HG03460 (cell line): ENCODE results near the gene CLEC16A.

Experiments used
- ATAC-seq: cut with Tn5 transposase; IDR thresholded peaks from one replicate; pipeline ENCODE4 v1.9.1; 2021; ENCODE audit not compliant: unreplicated experiment

CLEC16A gene

GRCh38 chr16:11133344-11133943 lies 189.1 kb downstream of the CLEC16A start:
- no peak for ATAC-seq

GRCh38 chr16:11134722-11135463 lies 190.5 kb downstream of the CLEC16A start:
- no peak for ATAC-seq

- ATAC-seq = no peak
Observed at GRCh38 chr16:11135464-11135973, 191.2 kb downstream of the CLEC16A start.

- ATAC-seq = no peak
Observed at GRCh38 chr16:11136600-11136999, 192.2 kb downstream of the CLEC16A start.

- ATAC-seq = no peak
Observed at GRCh38 chr16:11138022-11138768, 193.8 kb downstream of the CLEC16A start.

GRCh38 chr16:11138769-11139325 lies 194.5 kb downstream of the CLEC16A start:
- ATAC-seq = no peak

GRCh38 chr16:11139326-11140097 lies 195.1 kb downstream of the CLEC16A start:
- ATAC-seq = no peak

- no peak for ATAC-seq
Observed at GRCh38 chr16:11140098-11140375, 195.7 kb downstream of the CLEC16A start.

- no peak for ATAC-seq
Observed at GRCh38 chr16:11140466-11140865, 196.1 kb downstream of the CLEC16A start.

- ATAC-seq = no peak
Observed at GRCh38 chr16:11140867-11141266, 196.5 kb downstream of the CLEC16A start.

GRCh38 chr16:11141409-11142260 lies 197.3 kb downstream of the CLEC16A start:
- no peak for ATAC-seq

- no peak for ATAC-seq
Observed at GRCh38 chr16:11142261-11142630, 197.9 kb downstream of the CLEC16A start.

- ATAC-seq = no peak
Observed at GRCh38 chr16:11142951-11143350, 198.6 kb downstream of the CLEC16A start.

GRCh38 chr16:11143372-11144035 lies 199.1 kb downstream of the CLEC16A start:
- no peak for ATAC-seq

GRCh38 chr16:11144122-11144521 lies 199.8 kb downstream of the CLEC16A start:
- no peak for ATAC-seq

GRCh38 chr16:11145173-11145818 lies 200.9 kb downstream of the CLEC16A start:
- no peak for ATAC-seq

GRCh38 chr16:11145819-11146211 lies 201.5 kb downstream of the CLEC16A start:
- no peak for ATAC-seq

- ATAC-seq = no peak
Observed at GRCh38 chr16:11147033-11147753, 202.8 kb downstream of the CLEC16A start.
